IgD-negative memory B cell (primary cell): Measurements from ENCODE around the gene KRT78. TPM values are rescaled to one million over a fixed set of nuclear protein-coding genes. Genes with fewer than 3 reads are reported as not detected.
A peak's percentile ranks its signal among the peaks of the same experiment; 100 is the strongest.

Source experiments
- H3K27ac Mint-ChIP-seq, 3 donors: one replicate each; pipeline ENCODE4 v1.8.0; 2020 to 2022; ENCODE audit warnings: mild to moderate bottlenecking in 3 of 3, mixed read lengths in 3 of 3, moderate library complexity in 1 of 3
- H3K27me3 Mint-ChIP-seq: one replicate; pipeline ENCODE4 v1.8.0; 2021; ENCODE audit warnings: mixed read lengths
- H3K36me3 Mint-ChIP-seq: one replicate; pipeline ENCODE4 v1.8.0; 2020; ENCODE audit warnings: mild to moderate bottlenecking, mixed read lengths
- H3K4me1 Mint-ChIP-seq, 3 donors: one replicate each; pipeline ENCODE4 v1.8.0; 2020 to 2022; ENCODE audit warnings: mixed read lengths in 3 of 3, mild to moderate bottlenecking in 1 of 3
- H3K4me3 Mint-ChIP-seq, 4 donors: one replicate each; pipeline ENCODE4 v1.8.0; 2020 to 2022; ENCODE audit warnings: mild to moderate bottlenecking in 4 of 4, mixed read lengths in 4 of 4, moderate library complexity in 3 of 4
- H3K9me3 Mint-ChIP-seq, 3 donors: one replicate each; pipeline ENCODE4 v1.8.0; 2020 to 2021; ENCODE audit warnings: mixed read lengths in 3 of 3, mild to moderate bottlenecking in 1 of 3
- polyA plus RNA-seq: library from polyadenylated mRNA; unstranded; fragments of 300-500 nt; fragmentation: Illumina TruSeq; gene quantifications from one replicate; pipeline ENCODE4 v1.2.3, GENCODE V29; 2021

The KRT78 gene
- polyA plus RNA-seq, 1 donor from 2014 or later, result not detected

- Mint-ChIP-seq H3K27ac (peak overlapping the region in 1 of 3 donors; percentile 45), H3K4me3 (no peak overlapping the region), H3K4me1 (peaks cover 0 to 2% (median 0%) of the 10 kb centered on the region in 3 donors), H3K27me3 (peaks cover 20% of the 10 kb centered on the region), H3K9me3 (peaks cover 0 to 3% (median 0%) of the 10 kb centered on the region in 3 donors), H3K36me3 (no peaks in the 10 kb centered on the region)
Observed at GRCh38 chr12:52837781-52838608, 10.8 kb downstream of the KRT78 start.

GRCh38 chr12:52837413-52837741 is 11.4 kb downstream of the KRT78 start:
- Mint-ChIP-seq H3K27ac (no peak overlapping the region), H3K9me3 (peaks cover 0 to 3% (median 0%) of the 10 kb centered on the region in 3 donors), H3K27me3 (peaks cover 19% of the 10 kb centered on the region), H3K4me3 (no peak overlapping the region), H3K4me1 (peaks cover 0 to 2% (median 0%) of the 10 kb centered on the region in 3 donors), H3K36me3 (no peaks in the 10 kb centered on the region)

DNA sequence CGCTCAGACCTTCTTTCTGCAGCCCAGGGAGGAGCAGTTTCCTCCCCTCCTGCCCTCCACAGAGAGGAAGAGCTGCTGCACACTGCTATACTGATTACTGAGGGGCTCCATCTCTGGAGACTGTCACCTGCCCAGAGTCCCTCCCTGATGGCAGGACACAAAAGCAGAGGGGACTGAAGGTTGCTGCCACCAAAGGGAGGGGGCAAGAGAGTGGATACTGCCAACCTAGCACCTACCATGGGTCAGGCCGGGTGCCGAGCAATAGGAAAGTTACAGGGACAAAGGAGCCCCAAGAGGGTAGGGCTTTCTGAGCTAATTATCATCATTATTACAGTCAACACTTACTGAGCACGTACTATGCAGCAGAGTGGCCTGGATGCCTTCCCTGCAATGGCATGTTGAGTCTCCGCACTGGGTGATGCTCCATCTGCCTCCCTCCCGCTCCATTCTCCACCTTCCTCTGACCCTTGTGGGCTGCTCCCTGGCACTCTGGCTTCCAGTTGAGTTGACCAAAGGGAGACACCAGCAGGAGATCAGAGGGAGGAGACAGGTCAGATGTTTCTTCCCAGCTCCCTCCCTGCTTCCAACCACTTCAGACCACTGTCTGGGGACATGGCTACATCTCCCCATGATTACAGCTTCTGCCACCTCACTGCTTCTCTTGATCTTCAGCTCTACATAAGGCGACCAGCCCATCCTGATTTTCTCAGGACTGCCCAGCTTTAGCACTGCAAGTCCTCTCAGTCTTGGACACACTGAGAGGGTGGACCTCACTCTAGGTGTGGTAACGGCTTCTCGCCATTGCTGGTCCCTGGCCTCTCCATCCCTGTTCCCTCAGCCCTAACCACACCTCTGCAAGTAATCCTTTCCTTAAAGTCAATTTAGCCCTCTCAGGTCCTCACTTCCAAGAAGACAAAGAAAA is 12.0 kb downstream of the KRT78 start:
- Mint-ChIP-seq H3K36me3 (no peaks in the 10 kb centered on the region), H3K4me1 (peaks cover 0 to 2% (median 0%) of the 10 kb centered on the region in 3 donors), H3K27me3 (peaks cover 15% of the 10 kb centered on the region), H3K27ac (peak overlapping the region in 1 of 3 donors; percentile 74), H3K4me3 (no peak overlapping the region), H3K9me3 (peaks cover 0 to 3% (median 0%) of the 10 kb centered on the region in 3 donors)

DNA sequence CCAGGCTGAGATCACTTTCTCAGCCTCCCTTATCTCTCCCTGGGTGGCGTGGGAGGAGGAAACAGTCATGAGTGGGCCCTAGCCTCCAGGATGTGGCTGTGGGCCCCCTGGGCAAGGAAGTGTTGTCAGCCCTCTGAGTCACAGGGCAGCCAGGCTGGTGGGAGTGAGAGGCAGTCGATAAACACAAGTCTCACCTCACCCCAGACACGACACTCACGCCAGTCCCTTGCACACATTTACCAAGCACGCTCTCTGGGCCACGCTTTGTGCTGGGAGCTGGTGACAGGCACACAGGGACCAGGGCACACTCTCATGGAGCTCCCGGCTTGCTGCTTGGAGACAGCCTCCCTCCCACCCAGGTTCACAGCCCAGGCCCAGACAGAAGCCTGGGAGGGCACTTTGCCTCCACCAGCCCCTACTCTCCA is 12.7 kb downstream of the KRT78 start:
- Mint-ChIP-seq H3K4me3 (no peak overlapping the region), H3K4me1 (peaks cover 0 to 2% (median 0%) of the 10 kb centered on the region in 3 donors), H3K27ac (no peak overlapping the region), H3K9me3 (peaks cover 0 to 3% (median 0%) of the 10 kb centered on the region in 3 donors), H3K27me3 (peaks cover 15% of the 10 kb centered on the region), H3K36me3 (no peaks in the 10 kb centered on the region)

GRCh38 chr12:52835271-52836041 is 13.3 kb downstream of the KRT78 start:
- no peak overlapping the region for H3K4me3 Mint-ChIP-seq
- peaks cover 13% of the 10 kb centered on the region for H3K27me3 Mint-ChIP-seq
- H3K4me1 Mint-ChIP-seq, result peaks cover 0 to 2% (median 0%) of the 10 kb centered on the region in 3 donors
- H3K9me3 Mint-ChIP-seq, result peaks cover 0 to 3% (median 0%) of the 10 kb centered on the region in 3 donors
- no peaks in the 10 kb centered on the region for H3K36me3 Mint-ChIP-seq
- H3K27ac Mint-ChIP-seq, result no peak overlapping the region

- Mint-ChIP-seq H3K4me1 (peaks cover 0 to 2% (median 0%) of the 10 kb centered on the region in 3 donors), H3K9me3 (no peaks in the 10 kb centered on the region)
Observed at GRCh38 chr12:52834727-52835001, 14.1 kb downstream of the KRT78 start.

DNA sequence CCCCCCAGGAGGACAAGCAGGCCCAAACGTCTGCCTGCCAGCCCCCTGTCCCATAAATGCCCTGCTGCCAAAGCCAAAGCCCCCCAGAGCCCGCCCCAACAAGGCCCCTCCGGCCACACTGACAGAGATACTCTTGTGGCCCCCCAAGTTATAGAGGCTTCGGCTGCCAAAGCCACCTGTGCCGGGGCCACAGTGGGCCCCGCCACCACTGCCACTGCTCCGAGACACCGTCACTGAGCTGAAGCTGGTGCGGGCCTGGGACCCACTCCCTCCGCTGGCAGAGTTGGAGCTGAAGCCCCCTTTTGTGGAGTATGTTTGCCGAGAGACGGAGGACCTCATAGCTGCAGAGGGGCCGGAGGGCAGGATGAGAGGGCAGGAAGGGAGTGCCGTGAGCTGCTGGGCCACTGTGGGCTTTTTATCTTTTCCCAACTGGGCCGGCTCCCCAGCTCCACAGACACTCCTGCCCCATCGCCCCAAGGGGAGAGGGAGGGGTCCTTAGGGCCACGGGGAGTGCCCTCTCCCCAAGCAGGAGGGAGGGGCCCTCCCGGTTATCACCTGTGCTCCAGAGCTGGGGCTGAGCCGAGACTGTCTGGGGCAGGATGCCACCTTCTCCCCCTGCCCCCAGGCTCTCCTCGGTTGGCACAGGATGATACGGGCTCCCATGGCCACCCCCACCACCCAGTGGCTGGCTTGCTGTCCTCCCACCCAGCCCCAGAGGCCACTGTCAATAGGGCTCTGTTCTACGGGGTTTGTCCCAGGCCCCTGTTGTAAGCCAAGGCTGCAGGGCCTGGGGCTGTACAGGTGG is 14.7 kb downstream of the KRT78 start, which contains the start of gene KRT79:
Gene KRT79, minus strand, starts transcription at position 390 of the 805 bp plus-strand sequence. Its CDS starts 51 bp downstream, at position 339.
- H3K4me1 Mint-ChIP-seq, result no peaks in the 10 kb centered on the region
- no peak within 1 kb of the TSS for H3K4me3 Mint-ChIP-seq
- H3K9me3 Mint-ChIP-seq, result no peaks in the 10 kb centered on the region
- peaks cover 11% of the 10 kb centered on the region for H3K27me3 Mint-ChIP-seq
- H3K27ac Mint-ChIP-seq, result no peak within 1 kb of the TSS
- no peaks in the 10 kb centered on the region for H3K36me3 Mint-ChIP-seq

More at GRCh38 chr12:52834727-52835001, 14.1 kb downstream of the KRT78 start:
- Mint-ChIP-seq H3K36me3 (no peaks in the 10 kb centered on the region), H3K27ac (no peak overlapping the region), H3K27me3 (peaks cover 12% of the 10 kb centered on the region), H3K4me3 (no peak overlapping the region)

DNA sequence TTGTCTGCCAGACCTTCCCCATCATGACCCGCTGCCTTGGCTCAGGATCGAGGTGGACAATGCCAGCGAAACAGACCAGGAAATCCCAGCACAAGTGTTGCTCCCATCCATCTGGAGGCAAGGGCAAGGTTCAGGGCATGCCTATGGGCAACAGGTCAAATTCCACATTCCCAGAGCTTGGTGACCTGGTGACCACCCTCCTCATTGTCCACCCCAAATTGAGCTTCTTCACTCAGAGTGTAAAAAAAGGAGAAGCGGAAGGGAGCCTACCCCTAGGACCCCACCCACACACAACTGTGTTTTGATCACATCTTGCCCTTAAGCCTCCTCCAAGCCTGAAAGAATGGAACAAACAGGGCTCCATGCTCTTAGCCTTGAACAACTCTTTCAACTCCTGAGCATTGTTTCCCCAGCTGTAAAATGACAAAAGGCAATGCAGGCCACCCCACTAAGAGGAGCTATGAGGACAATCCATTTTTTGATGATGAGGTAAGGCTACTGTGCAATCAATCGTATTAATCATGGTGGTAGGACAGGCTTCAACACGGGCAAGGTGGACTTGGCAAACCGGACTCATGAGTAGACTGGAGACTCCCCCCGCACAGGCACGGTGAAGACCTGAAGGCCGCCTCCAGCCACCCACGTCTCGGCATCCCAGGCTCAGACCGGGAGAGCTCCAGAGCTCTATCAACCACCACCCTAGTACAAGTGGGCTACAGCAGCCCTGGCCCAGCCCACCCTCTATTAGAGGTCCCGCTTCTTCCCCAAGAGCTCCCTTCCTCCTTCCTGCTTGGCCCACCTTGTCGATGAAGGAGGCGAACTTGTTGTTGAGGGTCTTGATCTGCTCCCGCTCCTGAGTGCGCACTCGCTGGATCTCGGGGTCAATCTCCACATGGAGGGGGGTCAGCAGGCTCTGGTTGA is 15.5 kb downstream of the KRT78 start:
- H3K27me3 Mint-ChIP-seq, result peaks cover 11% of the 10 kb centered on the region
- H3K27ac Mint-ChIP-seq, result no peak overlapping the region
- no peaks in the 10 kb centered on the region for H3K4me1 Mint-ChIP-seq
- no peaks in the 10 kb centered on the region for H3K9me3 Mint-ChIP-seq
- no peak overlapping the region for H3K4me3 Mint-ChIP-seq
- H3K36me3 Mint-ChIP-seq, result no peaks in the 10 kb centered on the region

GRCh38 chr12:52832451-52832850 is 16.3 kb downstream of the KRT78 start:
- Mint-ChIP-seq H3K9me3 (no peaks in the 10 kb centered on the region), H3K36me3 (no peaks in the 10 kb centered on the region), H3K27ac (no peak overlapping the region), H3K4me1 (no peaks in the 10 kb centered on the region), H3K27me3 (peaks cover 11% of the 10 kb centered on the region), H3K4me3 (no peak overlapping the region)

GRCh38 chr12:52831251-52831650 is 17.5 kb downstream of the KRT78 start:
- no peaks in the 10 kb centered on the region for H3K36me3 Mint-ChIP-seq
- H3K9me3 Mint-ChIP-seq, result no peaks in the 10 kb centered on the region
- peaks cover 4% of the 10 kb centered on the region for H3K27me3 Mint-ChIP-seq
- H3K27ac Mint-ChIP-seq, result no peak overlapping the region
- H3K4me3 Mint-ChIP-seq, result no peak overlapping the region
- no peaks in the 10 kb centered on the region for H3K4me1 Mint-ChIP-seq

- H3K4me1 Mint-ChIP-seq, result no peaks in the 10 kb centered on the region
- H3K36me3 Mint-ChIP-seq, result no peaks in the 10 kb centered on the region
- no peaks in the 10 kb centered on the region for H3K9me3 Mint-ChIP-seq
- H3K27ac Mint-ChIP-seq, result no peak overlapping the region
- H3K4me3 Mint-ChIP-seq, result no peak overlapping the region
- peaks cover 6% of the 10 kb centered on the region for H3K27me3 Mint-ChIP-seq
Observed at GRCh38 chr12:52829986-52830770, 18.6 kb downstream of the KRT78 start.

DNA sequence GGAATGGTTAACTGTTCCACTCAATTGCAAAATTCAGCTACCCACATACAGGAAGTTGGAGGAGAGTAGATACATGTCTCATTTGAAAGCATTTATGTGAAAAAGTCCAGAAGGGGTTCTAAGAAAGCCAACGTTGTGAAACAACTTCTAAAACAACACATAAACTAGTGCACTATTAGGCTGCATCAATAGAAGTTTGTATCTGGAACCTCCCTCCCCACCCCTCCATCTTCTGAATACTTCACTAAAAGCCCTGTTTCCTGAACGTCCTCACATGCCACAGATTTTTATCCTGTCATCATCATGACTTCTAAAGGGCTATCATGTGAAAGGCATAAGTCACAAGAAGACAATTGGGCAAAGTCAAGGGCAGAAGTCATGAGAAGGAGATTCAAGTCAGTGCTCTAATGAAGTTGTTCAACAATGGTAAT is 20.2 kb downstream of the KRT78 start:
- Mint-ChIP-seq H3K9me3 (no peaks in the 10 kb centered on the region), H3K27ac (no peak overlapping the region), H3K4me3 (no peak overlapping the region), H3K36me3 (no peaks in the 10 kb centered on the region), H3K4me1 (no peaks in the 10 kb centered on the region), H3K27me3 (peaks cover 4% of the 10 kb centered on the region)

- Mint-ChIP-seq H3K27ac (no peak overlapping the region), H3K9me3 (no peaks in the 10 kb centered on the region), H3K36me3 (no peaks in the 10 kb centered on the region), H3K4me3 (no peak overlapping the region), H3K4me1 (no peaks in the 10 kb centered on the region), H3K27me3 (peaks cover 5% of the 10 kb centered on the region)
Observed at GRCh38 chr12:52828156-52828555, 20.6 kb downstream of the KRT78 start.
